ENCODE results near the gene ANKDD1B. TPM values are rescaled to one million over a fixed set of nuclear protein-coding genes. Genes with fewer than 3 reads are reported as not detected.

Gene ANKDD1B
- total and polyA plus RNA-seq, 12 donors: 0.28 to 4.5 (median 0.79) TPM; not detected in 2

GRCh38 chr5:75716715-75717081 lies 105.4 kb downstream of the ANKDD1B start:
- peak overlapping the region; percentile 61 to 98 (median 87) for H3K27ac ChIP-seq
- peak overlapping the region in 3 of 4 donors; percentile 71 to 97 (median 92) for H3K4me3 ChIP-seq
- TF ChIP-seq POLR2A (IDR thresholded peaks at IDR 0.05): no peak
- TF ChIP-seq, protein P1, sequence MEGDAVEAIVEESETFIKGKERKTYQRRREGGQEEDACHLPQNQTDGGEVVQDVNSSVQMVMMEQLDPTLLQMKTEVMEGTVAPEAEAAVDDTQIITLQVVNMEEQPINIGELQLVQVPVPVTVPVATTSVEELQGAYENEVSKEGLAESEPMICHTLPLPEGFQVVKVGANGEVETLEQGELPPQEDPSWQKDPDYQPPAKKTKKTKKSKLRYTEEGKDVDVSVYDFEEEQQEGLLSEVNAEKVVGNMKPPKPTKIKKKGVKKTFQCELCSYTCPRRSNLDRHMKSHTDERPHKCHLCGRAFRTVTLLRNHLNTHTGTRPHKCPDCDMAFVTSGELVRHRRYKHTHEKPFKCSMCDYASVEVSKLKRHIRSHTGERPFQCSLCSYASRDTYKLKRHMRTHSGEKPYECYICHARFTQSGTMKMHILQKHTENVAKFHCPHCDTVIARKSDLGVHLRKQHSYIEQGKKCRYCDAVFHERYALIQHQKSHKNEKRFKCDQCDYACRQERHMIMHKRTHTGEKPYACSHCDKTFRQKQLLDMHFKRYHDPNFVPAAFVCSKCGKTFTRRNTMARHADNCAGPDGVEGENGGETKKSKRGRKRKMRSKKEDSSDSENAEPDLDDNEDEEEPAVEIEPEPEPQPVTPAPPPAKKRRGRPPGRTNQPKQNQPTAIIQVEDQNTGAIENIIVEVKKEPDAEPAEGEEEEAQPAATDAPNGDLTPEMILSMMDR (IDR thresholded peaks at IDR 0.05): no peak
- WGBS, 4 donors: 0 to 2% (median 1%) methylated on average over 7 of the region's 7 CpGs
- H3K4me1 ChIP-seq (replicated peaks in 1 of 2): peaks cover 0 to 12% of the 10 kb centered on the region in 2 donors
- no peaks in the 10 kb centered on the region for H3K36me3 ChIP-seq (replicated peaks in 1 of 2)
- no peaks in the 10 kb centered on the region for H3K9me3 ChIP-seq (replicated peaks in 1 of 3)
- intact Hi-C loops (cut with DNase I): no loop called here
- no peak for DNase-seq
- H3K27me3 ChIP-seq: no peaks in the 10 kb centered on the region

GRCh38 chr5:75717082-75717922 lies 106.0 kb downstream of the ANKDD1B start, which contains the start of gene POC5:
TSS of gene POC5 (minus strand) at chr5:75717437. CDS start at chr5:75712937, 4,500 bp downstream.
- Histone ChIP-seq H3K36me3 (replicated peaks in 1 of 2) (no peaks in the 10 kb centered on the region), H3K4me3 (peak within 1 kb of the TSS; percentile 34 to 97 (median 82)), H3K27me3 (no peaks in the 10 kb centered on the region), H3K4me1 (replicated peaks in 1 of 2) (peaks cover 0 to 12% of the 10 kb centered on the region in 2 donors), H3K9me3 (replicated peaks in 1 of 3) (no peaks in the 10 kb centered on the region), H3K27ac (peak within 1 kb of the TSS; percentile 61 to 98 (median 87))
- 9 to 16% (median 12%) methylated on average over 34 to 51 of the region's 51 CpGs for WGBS, 4 donors
- peak; percentile 98 to 99 (median 98) for DNase-seq
- intact Hi-C loops (cut with DNase I): no loop called here
- peak in 1 of 2 donors; percentile 84 for TF ChIP-seq POLR2A (IDR thresholded peaks at IDR 0.05)
- TF ChIP-seq, protein P1 (IDR thresholded peaks at IDR 0.05): no peak

DNA sequence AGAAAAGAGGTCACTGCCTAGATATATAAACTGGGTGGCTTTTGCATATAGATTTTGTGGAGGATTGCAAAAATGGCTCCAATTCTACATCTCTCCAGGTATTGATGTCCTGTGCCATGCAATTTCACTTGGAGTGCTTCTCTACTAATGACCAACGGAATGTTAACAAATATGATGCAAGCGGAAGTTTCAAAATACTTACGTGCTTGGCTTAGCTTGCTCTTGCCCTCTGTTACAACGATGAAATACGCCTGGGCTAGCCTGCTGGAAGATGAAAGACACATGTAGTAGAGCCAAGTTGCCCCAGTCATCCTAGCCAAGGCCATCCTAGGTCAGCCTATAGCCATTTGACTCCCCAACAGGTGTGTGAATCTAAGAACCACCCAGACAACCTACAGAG lies 109.6 kb downstream of the ANKDD1B start:
- peaks cover 0 to 8% of the 10 kb centered on the region in 2 donors for H3K4me1 ChIP-seq (replicated peaks in 1 of 2)
- WGBS, 4 donors: 73 to 92% (median 84%) methylated on average over 5 of the region's 5 CpGs
- DNase-seq: no peak
- no peaks in the 10 kb centered on the region for H3K36me3 ChIP-seq (replicated peaks in 1 of 2)
- H3K27me3 ChIP-seq: no peaks in the 10 kb centered on the region
- TF ChIP-seq, protein P1 (IDR thresholded peaks at IDR 0.05): no peak
- no peak for TF ChIP-seq POLR2A (IDR thresholded peaks at IDR 0.05)
- intact Hi-C loops (cut with DNase I): no loop called here
- no peak overlapping the region for H3K4me3 ChIP-seq
- no peak overlapping the region for H3K27ac ChIP-seq
- H3K9me3 ChIP-seq (replicated peaks in 1 of 3): no peaks in the 10 kb centered on the region

Small RNA genes within 50 kb of the gene (small RNA-seq; reads per million reads assigned to genes)
- gene RNU6-680P: 0 reads per million in 2 donors

Other genes starting within 250 kb of the ANKDD1B start
- 10 to 100 TPM; 30.6 to 67.6 (median 52.3) TPM for gene CERT1, start 99.8 kb upstream of the ANKDD1B start, total RNA-seq
- 10 to 100 TPM in 2 of 3 donors, 1 to 10 TPM in 1; 5.7 to 66.6 (median 13.2) TPM for gene CERT1, start 99.8 kb upstream of the ANKDD1B start, polyA plus RNA-seq
- 10 to 100 TPM; 16.7 to 63.6 (median 38.8) TPM for gene POLK, start 99.6 kb upstream of the ANKDD1B start, total RNA-seq
- gene POLK, start 99.6 kb upstream of the ANKDD1B start, polyA plus RNA-seq: 10 to 100 TPM in 2 of 3 donors, 1 to 10 TPM in 1; 6.9 to 40.0 (median 10.7) TPM
- 10 to 100 TPM in 6 of 9 donors, 1 to 10 TPM in 3; 6.5 to 22.3 (median 13.8) TPM for gene POC5, start 106.0 kb downstream of the ANKDD1B start, total RNA-seq
- 10 to 100 TPM; 10.2 to 16.7 (median 13.5) TPM for gene POC5, start 106.0 kb downstream of the ANKDD1B start, polyA plus RNA-seq

All from adrenal gland (tissue), 12 donors.